Parathyroid adenoma (tissue), 2 donors: Measurements from ENCODE around the gene C1QTNF12.
A peak's percentile ranks its signal among the peaks of the same experiment; 100 is the strongest.

Source experiments
- H2AFZ ChIP-seq: fragments of 300-600 bp; sonication (generic); one replicate; pipeline ENCODE4 v1.7.0; 2017; ENCODE audit warnings: antibody characterized with exemption, mild to moderate bottlenecking
- H3K27ac ChIP-seq: fragments of 300-600 bp; sonication (generic); one replicate; pipeline ENCODE4 v1.7.0; 2017
- H3K27me3 ChIP-seq: fragments of 300-600 bp; sonication (generic); one replicate; pipeline ENCODE4 v1.7.0; 2017; ENCODE audit warnings: low read length; ENCODE audit not compliant: control insufficient read depth, insufficient read depth
- H3K36me3 ChIP-seq: fragments of 300-600 bp; sonication (generic); one replicate; pipeline ENCODE4 v1.7.0; 2017; ENCODE audit warnings: low read length; ENCODE audit not compliant: control insufficient read depth, insufficient read depth
- H3K4me1 ChIP-seq: fragments of 300-600 bp; sonication (generic); one replicate; pipeline ENCODE4 v1.7.0; 2017; ENCODE audit warnings: control low read depth
- H3K4me2 ChIP-seq: fragments of 300-600 bp; sonication (generic); one replicate; pipeline ENCODE4 v1.7.0; 2017; ENCODE audit warnings: low read length
- H3K4me3 ChIP-seq: fragments of 300-600 bp; sonication (generic); one replicate; pipeline ENCODE4 v1.7.0; 2017; ENCODE audit warnings: low read depth, low read length
- H3K79me2 ChIP-seq: fragments of 300-600 bp; sonication (generic); one replicate; pipeline ENCODE4 v1.7.0; 2017; ENCODE audit warnings: control low read depth
- H3K9ac ChIP-seq: fragments of 300-600 bp; sonication (generic); one replicate; pipeline ENCODE4 v1.7.0; 2017; ENCODE audit warnings: mild to moderate bottlenecking
- H3K9me3 ChIP-seq: fragments of 300-600 bp; sonication (generic); one replicate; pipeline ENCODE4 v1.7.0; 2017; ENCODE audit warnings: low read length; ENCODE audit not compliant: control insufficient read depth
- CTCF ChIP-seq: fragments of 300-600 bp; sonication (generic); IDR thresholded peaks from one replicate; pipeline ENCODE4 v1.7.0; 2017; ENCODE audit warnings: antibody characterized with exemption, mild to moderate bottlenecking
- donor health status: primary hyperparathyroidism.

C1QTNF12 gene

GRCh38 chr1:1275836-1276235, 29.3 kb upstream of the C1QTNF12 start:
- no peak overlapping the region for H3K4me3 ChIP-seq
- TF ChIP-seq CTCF: no peak
- peaks cover under 1% of the 10 kb centered on the region for H3K4me1 ChIP-seq
- H3K79me2 ChIP-seq: peaks cover 17% of the 10 kb centered on the region
- no peaks in the 10 kb centered on the region for H3K27me3 ChIP-seq
- H2AFZ ChIP-seq: no peak overlapping the region
- no peak overlapping the region for H3K4me2 ChIP-seq
- no peak overlapping the region for H3K9ac ChIP-seq
- H3K9me3 ChIP-seq: no peaks in the 10 kb centered on the region
- H3K36me3 ChIP-seq: no peaks in the 10 kb centered on the region
- H3K27ac ChIP-seq: no peak overlapping the region

- Histone ChIP-seq H3K27ac (no peak overlapping the region), H3K9ac (no peak overlapping the region)
Measured at GRCh38 chr1:1274931-1275431, 28.5 kb upstream of the C1QTNF12 start.

GRCh38 chr1:1274299-1274930, 27.9 kb upstream of the C1QTNF12 start:
- Histone ChIP-seq H3K9ac (no peak overlapping the region), H2AFZ (peak overlapping the region; percentile 87), H3K4me3 (peak overlapping the region; percentile 68), H3K36me3 (no peaks in the 10 kb centered on the region), H3K4me2 (peak overlapping the region; percentile 77), H3K27me3 (no peaks in the 10 kb centered on the region), H3K79me2 (peaks cover 21% of the 10 kb centered on the region), H3K9me3 (no peaks in the 10 kb centered on the region), H3K4me1 (peaks cover 3% of the 10 kb centered on the region), H3K27ac (peak overlapping the region; percentile 15)
- TF ChIP-seq CTCF: no peak

More at GRCh38 chr1:1274931-1275431, 28.5 kb upstream of the C1QTNF12 start:
- Histone ChIP-seq H3K9me3 (no peaks in the 10 kb centered on the region), H3K79me2 (peaks cover 21% of the 10 kb centered on the region), H3K4me2 (peak overlapping the region; percentile 77), H3K4me3 (peak overlapping the region; percentile 68), H2AFZ (no peak overlapping the region), H3K36me3 (no peaks in the 10 kb centered on the region), H3K27me3 (no peaks in the 10 kb centered on the region), H3K4me1 (peaks cover 3% of the 10 kb centered on the region)
- TF ChIP-seq CTCF: no peak

GRCh38 chr1:1273512-1274298, 27.2 kb upstream of the C1QTNF12 start, which contains the start of gene UBE2J2:
Gene UBE2J2, minus strand, starts transcription at chr1:1273854. Its CDS starts 5,862 bp downstream, at chr1:1267992.
- TF ChIP-seq CTCF: no peak
- H3K9ac ChIP-seq: no peak within 1 kb of the TSS
- peak within 1 kb of the TSS; percentile 15 for H3K27ac ChIP-seq
- peak within 1 kb of the TSS; percentile 74 for H3K4me3 ChIP-seq
- no peaks in the 10 kb centered on the region for H3K9me3 ChIP-seq
- H2AFZ ChIP-seq: peak within 1 kb of the TSS; percentile 87
- peak within 1 kb of the TSS; percentile 82 for H3K4me2 ChIP-seq
- H3K36me3 ChIP-seq: no peaks in the 10 kb centered on the region
- peaks cover 21% of the 10 kb centered on the region for H3K79me2 ChIP-seq
- peaks cover 3% of the 10 kb centered on the region for H3K4me1 ChIP-seq
- no peaks in the 10 kb centered on the region for H3K27me3 ChIP-seq
